ENCODE measurements around the gene LRG1.

GRCh38 chr19:4516939-4517300 is 22.9 kb downstream of the LRG1 start:
- TF ChIP-seq POLR2A (IDR thresholded peaks at IDR 0.05; ENCODE audit: low read depth) = peak; percentile 70
- TF ChIP-seq CTCF (IDR thresholded peaks at IDR 0.05) = no peak
- peak; percentile 67 to 68 for TF ChIP-seq POLR2AphosphoS5 (IDR thresholded peaks at IDR 0.05)
- TF ChIP-seq EP300 (IDR thresholded peaks at IDR 0.05) = no peak
